Raji (cell line): Measurements from ENCODE around the gene TAF10.

Experiments
- POLR2A ChIP-seq: IDR thresholded peaks from 2 replicates; pipeline ENCODE4 v1.6.1; 2011; ENCODE audit warnings: low read depth, low read length, control low read depth; ENCODE audit not compliant: insufficient read depth

Gene TAF10

GRCh38 chr11:6622261-6623171 is 10.5 kb upstream of the TAF10 start:
- no peak for TF ChIP-seq POLR2A

GRCh38 chr11:6621711-6622211 is 9.7 kb upstream of the TAF10 start:
- no peak for TF ChIP-seq POLR2A

- TF ChIP-seq POLR2A, result no peak
These were observed 8.6 kb upstream of the TAF10 start for GRCh38 chr11:6620636-6621035.

- TF ChIP-seq POLR2A, result peak; percentile 89
These were observed 7.2 kb upstream of the TAF10 start, which contains the start of gene TPP1 for GRCh38 chr11:6619004-6619745. Gene TPP1, minus strand, starts transcription at chr11:6619422. Its CDS starts 22 bp downstream, at chr11:6619400.

GRCh38 chr11:6618117-6619003 is 6.3 kb upstream of the TAF10 start:
- TF ChIP-seq POLR2A, result no peak

- no peak for TF ChIP-seq POLR2A
These were observed 5.3 kb upstream of the TAF10 start for GRCh38 chr11:6617315-6617781.

GRCh38 chr11:6616596-6617250 is 4.7 kb upstream of the TAF10 start:
- no peak for TF ChIP-seq POLR2A

- TF ChIP-seq POLR2A, result no peak
These were observed 4.0 kb upstream of the TAF10 start for GRCh38 chr11:6615882-6616585.

- TF ChIP-seq POLR2A, result no peak
These were observed 3.0 kb upstream of the TAF10 start for GRCh38 chr11:6615046-6615445.

- TF ChIP-seq POLR2A, result no peak
These were observed 2.4 kb upstream of the TAF10 start for GRCh38 chr11:6614446-6614845.

- no peak for TF ChIP-seq POLR2A
These were observed 1.5 kb upstream of the TAF10 start for GRCh38 chr11:6613496-6613895.

- TF ChIP-seq POLR2A, result no peak
These were observed 128 bp downstream of the TAF10 start for GRCh38 chr11:6611963-6612212.

GRCh38 chr11:6611092-6611962 is 689 bp downstream of the TAF10 start:
- no peak for TF ChIP-seq POLR2A
